Amygdala (tissue), 56 donors: ENCODE measurements around the gene CD47.
A peak's percentile ranks its signal among the peaks of the same experiment; 100 is the strongest.

Experiments
- DNase-seq, 56 donors: peaks; one replicate each; lab custom pipeline; 2025; lab: John Stamatoyannopoulos, UW

Gene CD47

DNA sequence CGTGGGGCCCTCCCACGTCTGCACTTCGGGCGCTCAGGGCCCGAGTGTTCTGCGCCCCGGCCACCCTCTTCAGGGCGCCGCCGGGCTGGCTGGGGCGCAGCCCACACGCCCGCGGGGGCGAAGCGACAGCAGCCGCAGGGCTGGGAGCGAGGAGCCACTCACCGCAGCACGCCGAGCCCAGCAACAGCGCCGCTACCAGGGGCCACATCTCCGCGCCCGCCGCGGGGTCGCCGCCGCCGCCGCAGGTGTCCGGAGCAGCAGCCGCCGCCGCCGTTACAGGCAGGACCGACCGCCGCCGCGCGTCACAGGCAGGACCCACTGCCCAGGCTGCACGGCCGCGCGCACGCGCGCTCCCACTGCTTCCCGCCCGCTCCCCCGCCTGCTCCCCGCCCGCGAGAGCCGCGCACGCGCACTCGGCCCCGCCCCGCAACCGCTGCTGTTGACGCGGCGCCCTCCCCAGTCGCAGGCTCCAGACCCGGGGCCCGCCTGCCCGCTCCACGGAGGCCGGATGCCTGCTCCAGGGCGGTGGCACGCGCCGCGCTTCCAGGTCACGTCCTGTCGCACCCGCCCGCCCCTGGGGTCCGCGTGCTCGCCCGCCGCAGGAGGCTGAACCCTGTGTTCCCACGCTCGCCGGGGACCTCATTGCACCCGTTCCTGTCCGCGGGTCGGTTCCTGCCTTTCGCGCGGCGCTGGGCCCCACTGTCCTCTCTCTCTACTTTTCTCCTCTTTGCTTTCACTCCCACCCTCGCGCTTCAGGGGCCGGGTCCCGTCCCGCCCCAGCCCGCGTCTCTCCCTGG lies at the start of gene CD47:
CD47 (minus strand) TSS at position 331 of the 797 bp plus-strand sequence; CDS start at position 208, 123 bp downstream.
- peak; percentile 48 to 98 (median 88) for DNase-seq

DNA sequence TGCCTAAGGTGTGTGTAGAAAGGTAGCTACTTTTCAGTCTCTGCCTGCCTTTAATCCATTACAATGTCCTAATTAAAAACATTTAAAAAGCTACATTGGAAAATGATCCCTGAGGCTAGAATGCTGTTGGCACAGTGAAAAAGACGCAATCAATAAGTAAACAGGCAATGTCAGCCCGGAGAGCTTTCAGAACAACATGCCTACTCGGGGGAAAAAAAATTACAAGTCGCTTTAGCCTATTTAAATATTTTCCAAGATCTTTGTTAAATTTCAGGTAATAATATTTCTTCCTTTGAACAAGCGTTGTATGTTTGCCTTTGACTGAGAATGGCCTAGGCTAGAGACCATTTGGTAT lies 46.6 kb upstream of the CD47 start:
- no peak for DNase-seq

DNA sequence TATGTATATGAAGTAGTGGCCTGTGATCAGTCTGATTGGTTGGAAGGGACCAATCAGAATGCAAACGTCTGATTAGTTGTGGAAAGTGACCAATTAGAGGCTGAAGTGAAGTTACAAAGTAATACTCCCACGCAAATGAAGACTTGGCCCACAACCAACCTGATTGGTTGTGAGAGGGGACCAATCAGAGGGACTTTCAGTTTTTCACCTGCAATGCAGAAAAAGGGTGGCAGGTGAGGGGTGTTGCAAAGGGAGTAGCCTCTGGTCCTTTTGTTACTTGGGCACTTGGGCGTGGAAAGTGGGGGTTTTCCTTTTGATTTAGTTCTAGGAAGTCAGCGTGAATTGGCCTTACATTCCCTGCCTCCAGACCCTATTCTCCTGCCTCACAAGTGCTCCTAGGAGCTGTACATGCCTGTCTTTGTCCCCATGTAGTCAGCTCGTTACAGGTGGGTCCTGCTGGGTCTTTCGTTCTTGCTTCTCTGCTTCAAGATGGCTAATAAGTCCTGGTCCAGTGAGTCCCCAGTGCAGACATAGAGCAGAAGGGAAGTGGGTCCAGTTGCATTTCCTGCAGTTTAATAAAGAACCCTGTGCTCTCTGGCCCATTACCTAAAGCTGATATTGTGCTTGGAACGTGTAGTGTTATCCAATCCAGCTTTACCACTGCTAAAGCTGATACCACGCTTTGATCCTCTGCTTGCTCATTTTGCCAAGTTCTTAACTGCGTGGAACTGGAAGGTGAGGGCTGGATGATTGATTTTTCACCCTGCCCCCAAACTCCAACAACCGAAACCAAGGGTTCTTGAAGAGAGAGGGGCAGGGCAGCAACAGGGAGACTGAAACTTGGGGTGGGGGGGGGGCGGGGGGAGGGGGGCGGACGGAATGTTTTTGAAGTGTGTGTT lies 46.0 kb upstream of the CD47 start:
- DNase-seq = no peak

DNA sequence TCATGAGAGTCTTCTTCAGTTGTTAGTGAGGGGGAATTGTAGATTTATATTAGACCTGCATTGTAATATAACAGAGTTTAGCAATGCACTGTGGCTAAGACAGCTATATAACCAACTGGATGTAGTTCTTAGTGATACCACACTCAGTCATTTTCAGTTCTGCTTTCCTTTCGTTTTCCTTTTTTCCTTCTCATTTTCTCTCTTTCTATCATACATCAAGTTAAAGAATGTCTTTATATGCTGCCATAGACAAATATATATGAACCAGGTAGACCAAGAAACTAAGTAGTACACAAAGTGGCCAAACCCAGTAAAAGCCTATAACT lies 43.7 kb upstream of the CD47 start:
- no peak for DNase-seq

DNA sequence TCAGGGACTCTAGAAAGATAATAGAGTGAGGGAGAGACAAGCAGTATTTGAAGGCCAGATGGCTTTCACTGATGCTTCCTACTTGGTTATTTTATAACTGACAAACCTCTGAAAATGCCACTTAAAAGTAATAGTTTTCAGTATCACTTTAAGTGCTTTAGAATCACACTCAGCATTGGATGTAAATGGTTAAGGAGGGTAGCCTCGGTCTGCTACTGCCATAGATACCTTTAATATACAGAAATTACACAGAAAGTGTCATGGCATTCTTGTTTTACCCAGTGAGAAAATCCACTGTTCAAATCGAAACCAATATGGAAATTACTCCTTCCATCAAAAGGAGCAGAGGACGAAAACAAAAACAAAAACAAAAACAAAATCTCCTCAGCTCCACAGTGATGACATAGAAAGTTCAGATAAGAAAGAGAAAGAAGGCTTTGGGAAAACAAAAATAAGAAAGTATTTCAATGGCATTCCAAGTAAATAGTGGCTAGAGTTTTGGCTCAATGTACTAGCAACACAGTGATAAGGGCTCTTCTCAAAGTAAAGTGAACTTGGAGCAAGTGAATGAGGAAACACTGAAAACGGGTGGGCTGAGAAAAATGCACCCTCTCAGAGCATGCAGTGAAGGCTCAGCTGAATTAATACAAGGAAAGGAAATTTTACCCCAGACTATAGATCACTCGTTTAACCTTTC lies 43.2 kb upstream of the CD47 start:
- DNase-seq = no peak

DNA sequence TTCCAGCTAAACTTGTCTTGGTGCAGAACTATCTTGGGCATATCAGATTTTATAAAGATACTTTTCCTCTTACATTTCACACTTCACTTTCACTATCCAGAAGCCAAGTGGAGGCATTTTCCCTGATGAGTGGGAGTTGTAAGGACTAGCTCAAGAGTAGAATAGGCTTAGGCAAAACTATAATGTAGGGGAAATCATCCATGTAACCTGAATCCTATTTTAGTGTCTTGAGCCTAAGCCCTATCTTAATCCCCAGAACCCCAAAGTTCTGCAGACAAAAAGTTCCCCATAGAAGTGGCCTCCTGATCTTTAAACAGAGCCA lies 42.2 kb upstream of the CD47 start:
- no peak for DNase-seq

DNA sequence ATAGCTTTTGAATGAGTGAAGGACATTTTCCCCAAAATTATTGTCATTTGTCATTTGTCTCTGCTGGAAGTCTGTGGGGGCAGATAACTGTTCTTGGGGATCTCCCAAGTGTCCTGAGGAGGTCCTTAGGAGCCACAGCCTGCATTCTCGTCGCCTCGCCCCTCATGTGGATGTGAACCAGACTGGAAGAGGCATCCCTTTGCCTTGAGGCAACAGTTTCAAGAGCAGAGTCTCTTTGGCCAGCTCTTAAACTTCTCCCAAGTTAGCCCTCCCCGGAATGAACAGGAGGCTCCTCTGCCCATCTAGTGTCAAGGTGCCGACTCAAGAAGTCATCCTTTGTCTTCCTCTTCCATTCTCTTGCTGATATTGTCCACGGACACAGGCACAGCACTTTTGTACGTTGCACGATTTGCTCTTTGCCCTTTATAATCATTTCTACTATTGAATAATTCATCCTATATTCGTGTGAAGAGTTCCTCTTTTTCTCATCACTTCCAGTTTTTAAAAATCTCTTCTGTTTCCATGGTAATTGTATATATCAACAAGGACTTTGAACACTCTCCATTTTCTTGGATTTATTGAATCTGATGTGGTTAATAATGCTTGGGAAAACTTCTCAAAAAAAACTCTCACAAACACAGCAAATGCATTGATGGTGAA lies 40.8 kb upstream of the CD47 start:
- no peak for DNase-seq

DNA sequence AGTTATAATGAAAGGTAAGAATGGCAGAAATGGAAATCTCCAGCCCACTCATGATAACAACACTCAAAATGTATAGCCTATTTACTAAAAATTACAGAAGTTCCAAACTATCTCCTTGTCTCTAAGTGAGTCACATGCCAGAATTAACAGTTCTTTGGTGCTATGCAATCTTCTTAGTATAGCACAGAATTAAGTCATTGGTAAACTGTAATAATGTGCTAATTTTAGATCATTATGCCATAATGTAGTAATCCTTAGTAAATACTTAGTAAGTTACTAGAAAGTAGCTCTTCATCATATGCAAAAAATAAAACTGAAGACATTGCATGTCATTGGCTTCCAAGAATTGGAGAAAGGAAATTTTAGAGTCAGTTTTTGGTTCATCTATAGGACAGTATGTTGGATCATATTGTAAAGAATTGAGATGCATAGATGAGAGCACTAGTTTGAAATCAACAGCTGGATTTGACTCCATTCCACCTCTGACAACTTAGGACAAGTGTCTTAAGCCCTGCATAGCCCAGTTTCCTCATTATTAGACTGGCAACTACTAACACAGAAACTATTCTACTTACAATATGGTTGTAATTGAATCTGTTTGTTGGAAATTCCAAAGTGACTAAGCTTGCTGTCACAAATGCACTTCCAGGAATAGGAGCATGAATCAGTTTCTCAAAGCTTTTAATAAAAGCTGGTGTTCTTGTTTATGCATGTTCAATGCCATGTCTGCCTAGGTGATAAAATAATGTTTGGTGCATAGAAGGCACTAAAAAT lies 40.1 kb upstream of the CD47 start:
- no peak for DNase-seq

DNA sequence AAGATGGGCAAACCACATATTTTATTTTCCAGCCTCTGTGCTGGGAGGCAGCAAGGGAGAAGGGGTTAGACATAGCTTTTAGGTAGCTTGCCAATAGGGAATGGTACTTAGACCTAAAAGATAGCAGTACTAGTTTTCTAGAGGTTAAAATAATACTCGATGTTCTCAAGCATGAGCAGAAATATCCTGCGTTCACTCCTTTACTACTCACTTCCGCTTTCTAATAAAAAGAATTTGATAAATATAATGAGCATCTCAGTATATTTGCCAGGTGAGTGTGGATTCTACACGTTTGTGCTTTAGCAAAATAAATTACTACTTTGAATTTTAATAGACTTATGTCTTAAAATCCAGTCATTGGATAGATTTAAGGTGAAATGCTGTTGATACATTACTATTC lies 39.4 kb upstream of the CD47 start:
- no peak for DNase-seq

DNA sequence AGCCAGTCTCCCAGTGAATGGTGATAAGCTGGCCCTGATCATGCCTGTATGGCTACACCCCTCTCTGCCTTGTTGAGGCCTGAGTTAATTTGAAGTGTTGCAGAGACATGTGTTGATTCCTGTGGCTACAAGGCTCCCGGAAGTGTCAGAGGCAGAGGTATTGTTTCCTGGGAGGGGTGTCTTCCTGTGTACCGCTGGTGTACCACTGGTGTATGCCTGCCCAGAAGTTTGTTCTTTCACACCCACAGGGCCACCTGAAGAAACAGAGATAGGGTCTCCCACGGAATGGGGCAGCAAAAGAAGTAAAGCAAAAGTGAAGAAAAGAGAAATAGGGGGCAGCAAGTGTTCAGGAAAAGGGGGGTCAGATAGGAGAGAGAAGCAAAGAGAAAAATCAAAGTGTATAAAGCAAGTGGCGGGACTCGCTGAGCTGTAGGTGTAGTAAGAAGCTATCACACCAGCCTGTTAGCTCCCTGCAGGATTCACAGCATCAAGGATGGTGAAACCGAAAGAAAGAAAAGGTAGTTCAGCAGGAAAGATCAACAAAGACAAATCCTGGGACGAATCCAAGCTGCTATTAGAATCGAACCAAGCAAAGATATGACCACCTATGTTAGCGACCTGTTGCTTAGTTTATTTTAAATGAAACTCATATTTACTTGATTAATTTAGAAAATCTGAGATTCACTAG lies 36.6 kb upstream of the CD47 start:
- DNase-seq = no peak

DNA sequence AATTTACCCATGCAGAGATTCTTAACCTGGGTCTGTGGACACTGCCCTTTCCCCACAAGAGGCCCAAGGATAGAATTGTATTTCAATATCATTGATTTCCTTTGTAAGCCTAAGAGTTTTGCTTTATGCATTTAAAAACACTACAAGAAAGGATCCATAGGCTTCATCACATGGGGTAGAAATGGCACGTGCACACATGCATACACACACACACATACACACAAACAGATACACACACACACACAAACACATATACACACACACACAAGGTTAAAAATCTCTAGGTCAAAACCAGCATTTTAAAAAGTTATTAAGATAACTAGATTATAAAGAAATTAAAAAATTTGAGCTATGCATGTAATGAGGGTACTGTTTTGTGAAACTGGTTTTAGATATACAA lies 35.5 kb upstream of the CD47 start:
- no peak for DNase-seq

DNA sequence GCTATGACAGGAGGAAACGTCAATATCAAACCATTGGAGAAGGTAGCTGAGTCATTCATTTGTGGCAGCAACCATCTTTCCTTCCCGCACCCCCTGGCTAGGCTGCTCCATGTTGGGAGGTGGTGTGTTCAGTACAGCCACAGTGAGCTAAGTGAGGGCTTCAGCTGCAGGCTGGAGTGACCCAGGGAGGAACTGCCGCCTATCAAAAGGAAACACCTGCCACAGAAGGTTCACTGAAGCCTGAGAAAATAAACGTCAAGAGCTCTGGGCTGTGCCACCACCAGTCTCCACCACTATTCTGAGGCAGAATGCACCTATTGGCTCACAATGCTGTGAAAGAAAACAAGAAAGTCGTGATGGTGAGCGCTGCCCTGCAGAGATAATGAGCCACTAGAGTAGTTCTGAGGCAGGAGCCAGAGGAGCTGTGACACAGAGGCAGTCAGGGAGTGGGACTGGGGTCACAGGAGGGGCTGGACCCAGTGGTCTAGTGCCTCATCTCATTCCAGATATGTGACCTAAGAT lies 34.8 kb upstream of the CD47 start:
- no peak for DNase-seq

DNA sequence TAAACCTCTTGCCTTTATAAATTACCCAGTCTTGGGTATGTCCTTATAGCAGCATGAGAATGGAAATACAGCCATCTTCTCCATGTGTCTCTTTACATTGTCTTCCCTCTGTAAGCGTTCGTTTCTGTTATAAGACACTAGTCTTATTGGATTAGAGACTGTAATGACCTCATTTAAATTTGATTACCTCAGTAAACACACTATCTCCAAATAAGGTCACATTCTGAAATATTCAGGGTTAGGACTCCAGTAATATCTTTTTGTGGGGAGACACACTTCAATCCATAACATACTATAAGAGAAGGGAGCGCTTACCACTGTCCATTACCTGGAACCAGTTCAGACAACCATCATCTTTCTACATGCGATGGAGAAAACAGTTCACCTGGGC lies 34.3 kb upstream of the CD47 start:
- no peak for DNase-seq

DNA sequence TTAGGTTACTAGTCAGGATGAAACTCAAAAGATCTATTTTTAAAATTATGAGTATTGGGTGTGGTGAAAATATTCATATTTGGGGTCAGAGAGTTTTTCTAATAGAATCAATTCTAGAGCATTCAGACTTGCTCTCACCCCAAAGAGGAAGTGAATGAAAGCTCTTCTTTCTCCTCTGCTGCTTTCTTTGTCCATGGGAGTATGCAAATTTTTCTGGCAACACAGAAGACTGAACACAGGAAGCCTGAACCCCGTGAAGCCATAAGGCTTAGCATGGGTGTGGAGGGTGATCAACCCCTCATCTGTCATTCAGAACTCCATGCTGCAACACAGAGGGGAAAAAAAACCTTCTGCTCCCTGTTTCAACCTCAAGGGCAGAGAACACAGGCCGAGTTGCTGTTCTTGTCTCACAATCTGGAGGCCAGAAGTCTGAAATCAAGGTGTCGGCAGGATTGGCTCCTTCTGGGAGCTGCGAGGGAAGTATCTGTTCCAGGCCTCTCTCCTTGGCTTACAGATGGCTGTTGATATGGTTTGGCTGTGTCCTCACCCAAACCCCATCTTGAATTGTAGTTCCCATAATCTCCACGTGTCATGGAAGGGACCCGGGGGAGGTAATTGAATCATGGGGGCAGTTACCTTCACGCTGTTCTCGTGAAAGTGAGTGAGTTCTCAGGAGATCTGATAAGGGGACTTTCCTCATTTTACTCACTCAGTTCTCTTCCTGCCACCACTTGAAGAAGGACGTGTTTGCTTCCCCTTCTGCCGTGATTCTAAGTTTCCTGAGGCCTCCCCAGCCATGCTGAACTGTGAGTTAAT lies 33.7 kb upstream of the CD47 start:
- peak in 3 of 56 donors; percentile 6 to 25 (median 17) for DNase-seq

DNA sequence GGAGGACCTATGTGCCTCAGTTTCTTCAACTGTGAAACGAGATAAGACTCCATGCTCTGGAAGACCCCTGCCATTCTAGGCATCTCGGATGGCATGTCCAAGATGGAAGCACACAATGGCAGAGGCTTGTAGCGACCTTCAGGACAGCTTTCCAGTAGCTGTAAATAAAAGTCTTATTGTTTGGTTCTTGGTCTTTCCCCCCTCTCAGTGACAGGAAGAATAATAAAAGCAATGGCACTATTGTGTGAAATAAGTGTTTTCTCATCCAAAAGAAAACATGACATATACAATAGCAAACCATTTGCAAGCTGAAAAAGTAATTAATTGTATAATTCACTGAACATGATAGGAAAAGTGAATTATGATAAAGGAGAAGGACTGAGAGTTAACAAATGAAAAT lies 32.5 kb upstream of the CD47 start:
- no peak for DNase-seq

DNA sequence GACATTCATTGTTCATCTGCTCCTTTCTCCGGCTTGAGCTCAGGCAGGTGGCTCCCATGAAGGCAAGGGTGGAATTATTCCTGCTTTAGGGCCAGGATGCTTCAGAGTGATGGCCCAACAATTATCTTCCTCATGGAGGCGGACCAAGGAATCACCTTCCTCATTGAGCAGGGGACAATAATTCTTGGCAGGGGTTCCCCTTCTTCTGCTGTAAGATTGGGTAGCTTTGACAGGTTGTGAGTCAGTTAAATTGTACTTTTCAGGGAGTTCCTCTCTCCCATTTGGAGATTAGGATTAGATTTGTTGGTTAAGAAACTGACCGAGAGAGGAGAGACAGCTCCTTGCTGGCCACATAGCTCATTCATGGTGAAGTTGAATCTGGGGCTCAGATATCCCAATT lies 31.4 kb upstream of the CD47 start:
- DNase-seq = no peak

DNA sequence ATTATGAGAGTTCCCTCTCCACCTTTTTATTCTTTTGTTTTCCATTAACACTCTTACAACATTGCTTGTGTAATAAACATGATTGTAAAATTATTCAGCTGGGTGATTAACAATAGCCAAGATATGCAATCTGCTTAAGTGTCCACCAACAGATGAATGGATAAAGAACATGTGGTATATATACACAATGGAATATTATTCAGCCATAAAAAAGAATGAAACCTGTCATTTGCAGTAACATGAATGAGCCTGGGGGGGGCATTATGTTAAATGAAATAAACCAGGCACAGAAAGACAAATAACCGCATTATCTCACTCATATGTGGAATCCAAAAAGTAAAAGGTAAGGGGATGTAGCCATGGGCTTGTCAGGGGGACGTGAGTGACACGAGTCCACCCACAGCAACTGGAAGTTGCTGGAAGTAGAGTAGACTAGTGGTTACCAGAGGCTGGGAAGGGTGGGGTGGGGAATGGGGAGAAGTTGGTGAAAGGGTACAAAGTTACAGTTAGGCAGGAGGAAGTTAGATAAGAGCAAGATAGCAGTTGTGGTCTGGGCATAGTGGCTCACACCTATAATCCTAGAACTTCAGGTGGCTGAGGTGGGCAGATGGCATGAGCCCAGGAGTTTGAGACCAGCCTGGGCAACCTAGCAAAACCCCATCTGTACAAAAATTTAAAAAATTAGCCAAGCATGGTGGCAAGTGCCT lies 28.7 kb upstream of the CD47 start:
- DNase-seq = no peak
